HG02970 (cell line): ENCODE data around the gene LRP2.
"Not testable (repeated sequence)": the region's sequence is repeated elsewhere in the genome, so short reads cannot be mapped to it uniquely, and the experiment has no call there.

ENCODE experiments used
- ATAC-seq: cut with Tn5 transposase; IDR thresholded peaks from one replicate; pipeline ENCODE4 v1.9.1; 2021; ENCODE audit warnings: mild to moderate bottlenecking, moderate library complexity, moderate number of reproducible peaks; ENCODE audit not compliant: unreplicated experiment, low FRiP score

The LRP2 gene

GRCh38 chr2:169362118-169362893, at the start of gene LRP2:
TSS of gene LRP2 (minus strand) at chr2:169362534. CDS start at chr2:169362399, 135 bp downstream.
- ATAC-seq: no peak

GRCh38 chr2:169406891-169407290, 44.6 kb upstream of the LRP2 start:
- ATAC-seq: no peak

GRCh38 chr2:169399491-169399890, 37.2 kb upstream of the LRP2 start:
- ATAC-seq: not testable (repeated sequence)

- no peak for ATAC-seq
Measured at GRCh38 chr2:169397697-169398096, 35.4 kb upstream of the LRP2 start.

- no peak for ATAC-seq
Measured at GRCh38 chr2:169395821-169396374, 33.6 kb upstream of the LRP2 start.

- no peak for ATAC-seq
Measured at GRCh38 chr2:169393068-169393590, 30.8 kb upstream of the LRP2 start.

- no peak for ATAC-seq
Measured at GRCh38 chr2:169391236-169391635, 28.9 kb upstream of the LRP2 start.

GRCh38 chr2:169388161-169388560, 25.8 kb upstream of the LRP2 start:
- ATAC-seq: no peak

- ATAC-seq: no peak
Measured at GRCh38 chr2:169386722-169387121, 24.4 kb upstream of the LRP2 start.

- no peak for ATAC-seq
Measured at GRCh38 chr2:169384816-169385215, 22.5 kb upstream of the LRP2 start.

- ATAC-seq: no peak
Measured at GRCh38 chr2:169372561-169372960, 10.2 kb upstream of the LRP2 start.

GRCh38 chr2:169366066-169366465, 3.7 kb upstream of the LRP2 start:
- no peak for ATAC-seq

- ATAC-seq: peak; percentile 43
Measured at GRCh38 chr2:169365029-169365480, 2.7 kb upstream of the LRP2 start.

- no peak for ATAC-seq
Measured at GRCh38 chr2:169363560-169364150, 1.3 kb upstream of the LRP2 start.

- ATAC-seq: no peak
Measured at GRCh38 chr2:169362894-169363559, 693 bp upstream of the LRP2 start.

- no peak for ATAC-seq
Measured at GRCh38 chr2:169361706-169362117, 622 bp downstream of the LRP2 start.

GRCh38 chr2:169360984-169361705, 1.2 kb downstream of the LRP2 start:
- no peak for ATAC-seq

GRCh38 chr2:169358016-169358415, 4.3 kb downstream of the LRP2 start:
- no peak for ATAC-seq

GRCh38 chr2:169354244-169354643, 8.1 kb downstream of the LRP2 start:
- no peak for ATAC-seq

- no peak for ATAC-seq
Measured at GRCh38 chr2:169351725-169352124, 10.6 kb downstream of the LRP2 start.
